Hematopoietic multipotent progenitor cell treated with erythropoietin and hydrocortisone succinate and interleukin-3 and kit ligand, for 15 days (in vitro differentiated cells): ENCODE results near the gene SLC39A5.
"Not testable (repeated sequence)": the region's sequence is repeated elsewhere in the genome, so short reads cannot be mapped to it uniquely, and the experiment has no call there.

Experiments used
- DNase-seq: peaks from one replicate; pipeline ENCODE4 v3.0.0-alpha.2; 2015; ENCODE audit warnings: low spot score

SLC39A5 gene

DNA sequence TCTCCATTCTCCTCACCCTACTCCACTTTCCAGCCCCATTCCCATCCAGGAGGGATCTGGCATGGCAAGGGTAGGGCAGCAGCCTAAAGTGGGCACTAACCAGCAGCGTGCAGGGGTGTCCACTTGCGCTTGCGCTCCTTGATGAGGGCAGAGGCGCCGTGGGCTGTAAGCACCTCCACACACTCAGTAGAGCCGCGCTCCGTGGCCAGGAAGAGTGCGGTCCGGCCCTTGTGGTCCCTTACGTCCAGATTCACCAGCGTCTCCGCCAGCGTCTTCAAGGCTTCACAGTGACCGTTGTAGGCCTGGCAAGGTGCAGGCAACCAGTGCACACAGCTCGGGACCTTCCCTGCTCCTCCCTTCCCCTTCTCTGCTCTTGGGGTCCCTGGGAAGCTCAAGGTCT, 18.1 kb downstream of the SLC39A5 start:
- DNase-seq, result no peak

DNA sequence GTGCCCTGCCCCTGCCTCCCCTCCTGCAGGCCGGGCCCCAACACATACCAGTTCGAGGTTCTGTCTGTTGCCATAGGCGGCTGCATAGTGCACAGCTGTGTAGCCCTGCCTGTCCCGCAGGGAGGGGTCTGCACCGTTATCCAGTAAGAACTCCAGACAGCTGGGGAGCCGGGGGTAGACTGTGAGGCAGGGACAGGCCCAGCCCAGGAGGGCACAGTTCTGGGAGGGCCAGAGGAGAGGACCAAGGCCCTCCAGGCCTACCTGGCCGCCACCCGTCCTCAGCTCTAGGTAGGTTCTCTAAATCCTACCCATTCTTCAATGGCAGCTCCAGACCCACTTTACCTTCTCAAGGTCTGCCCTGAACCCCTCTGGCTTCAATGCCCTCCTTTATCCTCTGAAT, 18.9 kb downstream of the SLC39A5 start:
- no peak for DNase-seq

DNA sequence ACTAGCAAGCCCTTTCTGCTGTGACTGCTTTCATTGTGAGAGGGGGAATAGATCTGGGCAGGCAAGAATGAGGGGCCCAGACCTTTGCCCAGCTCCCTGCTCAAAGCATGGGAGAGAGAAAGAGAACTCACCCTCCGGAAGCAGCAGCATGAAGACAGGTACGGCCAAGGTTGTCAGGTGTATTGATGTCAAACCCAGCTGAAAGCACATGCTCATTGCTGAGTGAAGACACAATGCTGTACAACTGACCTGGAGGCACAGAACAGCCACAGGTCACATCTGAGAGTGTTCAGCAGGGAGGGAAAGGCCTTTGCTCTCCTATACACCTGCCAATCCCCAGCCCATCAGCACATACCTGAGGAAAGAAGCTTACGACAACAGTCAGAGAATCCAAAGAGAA, 22.8 kb downstream of the SLC39A5 start:
- DNase-seq, result no peak

DNA sequence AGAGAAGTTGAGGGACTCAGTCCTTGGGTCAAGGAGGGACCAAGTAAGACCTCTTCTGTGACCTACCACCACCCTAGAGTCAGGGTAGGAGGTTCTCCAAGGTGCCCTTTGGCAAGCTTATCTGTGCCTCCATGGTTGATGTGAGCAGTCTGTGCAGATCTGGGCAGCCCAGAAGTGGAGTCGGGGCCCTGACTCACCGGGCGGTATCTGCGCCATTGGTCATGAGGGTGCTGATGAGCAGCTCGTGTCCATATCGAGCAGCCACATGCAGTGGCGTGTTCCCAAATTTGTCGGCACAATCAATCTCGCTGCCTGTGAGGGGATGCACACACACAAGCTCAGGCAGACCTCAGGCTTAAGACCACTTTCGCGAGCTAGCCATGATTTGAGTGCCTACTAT, 23.2 kb downstream of the SLC39A5 start:
- peak; percentile 79 for DNase-seq

DNA sequence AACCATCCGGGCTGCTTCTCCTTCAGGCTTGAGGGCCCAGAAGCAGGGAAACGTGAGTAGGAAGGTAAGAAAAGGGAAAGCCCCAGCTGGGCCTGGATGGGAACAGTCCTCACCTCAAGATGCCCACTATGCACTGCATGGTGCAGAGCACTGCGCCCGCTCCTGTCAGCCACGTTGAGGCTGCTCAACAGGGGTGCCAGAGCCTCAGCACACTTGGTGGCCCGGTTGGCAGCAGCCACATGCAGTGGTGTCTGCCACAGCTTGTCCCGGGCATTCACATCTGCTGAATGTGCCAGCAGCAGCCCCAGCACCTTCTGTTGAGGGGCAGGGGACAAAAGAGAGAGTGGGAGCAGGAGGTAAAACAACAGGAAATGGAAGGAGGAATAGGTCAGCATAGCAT, 25.8 kb downstream of the SLC39A5 start:
- no peak for DNase-seq

DNA sequence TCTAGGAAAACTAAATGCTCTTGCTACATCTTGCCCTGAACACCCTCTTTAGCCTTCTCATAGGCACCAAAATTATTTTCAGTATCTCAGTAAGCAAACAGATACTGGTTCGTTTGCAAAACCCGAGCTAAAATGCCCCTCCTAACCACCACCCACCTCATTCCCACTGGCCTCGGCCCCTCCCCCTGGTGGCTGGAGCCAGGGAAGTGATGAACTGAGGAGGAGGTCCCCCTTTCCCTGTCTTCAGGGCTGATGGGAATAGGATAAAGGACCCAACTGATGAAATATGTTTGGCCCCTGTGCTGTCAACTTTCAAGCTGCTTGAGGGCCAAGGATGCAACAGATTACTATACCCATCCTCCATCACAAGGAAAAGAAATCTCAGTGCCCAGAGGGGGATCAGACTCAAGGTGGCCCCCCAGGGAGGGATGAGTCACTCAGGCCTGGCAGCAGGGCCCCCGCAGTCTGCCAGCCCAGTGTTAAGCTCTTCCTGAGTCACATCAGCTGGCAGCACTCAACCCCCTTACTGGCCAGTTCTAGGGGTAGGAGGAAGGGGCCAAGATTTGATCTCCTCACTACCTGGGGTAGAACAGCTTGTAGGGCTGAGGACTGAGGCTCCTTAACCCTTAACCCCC, 26.6 kb downstream of the SLC39A5 start:
- peak; percentile 35 for DNase-seq

DNA sequence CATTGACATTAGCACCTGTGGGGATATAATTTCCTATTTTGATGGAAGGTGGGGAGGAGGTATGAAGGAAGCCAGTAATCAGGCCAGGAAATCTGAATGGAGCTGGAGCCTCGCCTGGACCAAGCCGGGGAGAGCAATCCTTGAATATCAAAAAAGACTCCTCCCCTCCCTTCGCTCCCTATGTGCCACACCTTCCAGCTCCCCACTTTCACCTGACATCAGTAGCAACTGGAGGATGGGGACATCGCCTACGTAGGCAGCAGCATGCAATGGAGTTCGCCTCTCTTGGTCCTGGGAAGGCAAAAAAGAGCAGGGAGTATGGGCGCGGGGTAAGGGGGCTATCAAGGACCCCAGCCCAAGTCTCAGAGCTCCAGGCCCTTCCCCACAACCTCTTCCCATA, 27.2 kb downstream of the SLC39A5 start:
- DNase-seq, result no peak

DNA sequence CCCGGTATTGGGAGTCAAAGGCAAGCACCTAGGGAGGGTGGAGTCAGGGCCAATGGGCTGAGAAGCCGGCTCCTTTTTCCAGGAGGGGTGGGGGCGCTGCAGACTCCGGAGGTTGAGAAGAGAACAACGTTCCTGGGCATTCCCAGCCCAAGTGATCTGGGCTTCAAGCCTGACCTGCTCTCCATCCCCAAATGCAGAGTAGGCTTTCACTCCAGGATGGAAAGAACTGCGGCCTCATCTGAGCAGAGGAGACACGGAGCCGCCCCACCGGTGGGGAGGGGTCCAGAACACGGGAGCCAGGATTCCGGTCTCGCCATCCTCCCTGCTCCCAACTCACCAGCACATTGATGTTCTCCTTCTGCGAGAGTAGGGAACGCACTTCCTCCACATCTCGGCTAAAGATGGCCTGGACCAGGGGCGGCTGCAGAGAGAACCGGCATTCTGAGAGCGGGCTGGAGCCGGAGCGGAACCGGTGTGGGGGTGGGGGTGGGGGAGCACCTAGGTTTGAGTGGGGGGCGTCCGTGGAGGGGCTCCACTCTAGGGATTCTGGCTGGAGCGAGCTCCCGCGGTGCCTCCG, 27.7 kb downstream of the SLC39A5 start:
- no peak for DNase-seq

DNA sequence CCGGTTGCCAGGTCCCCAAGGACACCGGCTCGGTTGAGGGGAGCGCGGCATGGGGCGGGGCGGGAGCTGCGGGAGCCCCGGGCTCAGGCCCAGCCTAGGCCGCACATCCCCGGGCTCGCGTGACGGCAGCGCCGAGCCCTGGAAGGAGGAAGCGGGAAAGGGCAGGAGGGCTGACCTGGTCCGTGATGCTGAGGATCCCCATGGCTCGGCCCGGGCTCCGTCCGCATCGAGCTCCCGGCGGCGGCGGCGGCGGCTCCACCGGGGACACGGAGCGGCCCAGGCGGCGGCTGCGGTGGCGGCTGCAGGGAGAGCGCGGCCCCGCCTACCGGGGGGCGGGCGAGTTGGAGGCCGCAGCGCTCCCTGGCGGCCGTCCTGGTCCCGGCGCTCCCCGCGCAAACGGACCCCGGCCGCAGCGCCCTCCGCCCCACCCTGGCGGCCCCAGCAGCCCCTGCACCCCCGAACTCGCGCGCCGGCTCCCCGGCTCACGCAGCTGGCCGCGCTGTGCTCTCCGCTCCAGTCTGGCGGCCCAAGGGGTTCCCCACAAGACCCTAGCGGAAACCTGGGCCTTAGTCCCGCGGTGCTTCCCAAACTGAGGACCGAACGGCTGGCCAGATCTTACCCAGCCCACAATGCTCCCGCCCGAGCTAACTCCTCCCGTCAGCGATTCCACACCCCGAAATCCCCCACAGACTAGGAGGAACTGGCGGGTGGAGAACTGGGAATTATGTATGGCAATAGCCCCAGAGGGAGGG, 28.4 kb downstream of the SLC39A5 start, which contains the start of gene ANKRD52:
ANKRD52 (minus strand) TSS at position 317 of the 752 bp plus-strand sequence; CDS start at position 202, 115 bp downstream.
- DNase-seq, result peak; percentile 87

DNA sequence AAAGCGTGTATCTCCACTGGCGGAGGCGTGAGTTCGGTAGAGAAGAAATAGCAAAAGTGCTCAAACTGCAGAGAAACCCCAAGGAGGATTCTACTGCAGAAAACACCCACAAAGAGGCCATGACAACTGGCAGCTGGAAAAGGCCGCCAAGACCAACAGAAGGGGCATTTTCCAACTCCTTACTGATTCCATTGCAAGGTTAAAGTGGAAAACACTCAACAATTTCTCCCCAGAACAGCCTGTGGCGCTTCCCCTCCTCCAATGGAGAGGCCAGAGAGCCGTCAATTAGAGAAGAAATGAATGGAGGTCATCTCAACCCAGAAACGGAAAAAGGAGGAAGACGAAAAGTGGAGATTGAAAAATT, 29.0 kb downstream of the SLC39A5 start:
- DNase-seq, result no peak

DNA sequence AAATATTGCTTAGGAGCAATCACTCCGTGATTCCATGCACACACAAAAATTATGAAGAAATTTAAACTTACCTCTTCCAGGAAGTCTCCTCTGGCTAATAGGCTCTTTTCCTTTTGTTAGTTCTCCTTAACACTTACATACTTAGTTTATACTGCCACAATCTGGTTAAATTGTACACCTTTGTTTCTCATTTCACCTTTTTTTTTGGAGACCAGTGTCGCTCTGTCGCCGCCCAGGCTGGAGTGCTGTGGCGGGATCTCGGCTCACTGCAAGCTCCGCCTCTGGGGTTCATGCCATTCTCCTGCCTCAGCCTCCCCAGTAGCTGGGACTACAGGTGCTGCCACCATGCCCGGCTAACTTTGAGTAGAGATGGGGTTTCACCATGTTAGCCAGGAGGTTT, 30.5 kb downstream of the SLC39A5 start:
- DNase-seq, result no peak

DNA sequence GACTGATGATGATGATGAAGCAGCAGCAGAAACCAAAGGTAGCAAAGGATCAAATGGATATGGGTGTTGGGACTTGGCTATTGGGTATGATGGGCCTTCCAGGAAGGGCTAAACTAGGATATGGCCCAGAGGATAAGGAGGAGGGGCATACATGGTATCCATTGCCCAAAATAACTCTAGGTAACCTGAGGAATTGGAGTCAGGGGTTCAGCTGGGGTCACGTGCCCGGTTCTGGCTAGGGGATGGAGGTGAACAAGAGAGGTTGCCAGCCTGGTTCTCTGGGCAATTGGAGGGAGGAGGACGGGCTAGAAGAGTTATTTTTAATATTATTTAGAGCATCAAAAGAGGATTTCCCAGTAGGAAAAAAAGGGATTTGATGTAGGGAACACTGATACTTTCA, 31.1 kb downstream of the SLC39A5 start:
- DNase-seq, result no peak

DNA sequence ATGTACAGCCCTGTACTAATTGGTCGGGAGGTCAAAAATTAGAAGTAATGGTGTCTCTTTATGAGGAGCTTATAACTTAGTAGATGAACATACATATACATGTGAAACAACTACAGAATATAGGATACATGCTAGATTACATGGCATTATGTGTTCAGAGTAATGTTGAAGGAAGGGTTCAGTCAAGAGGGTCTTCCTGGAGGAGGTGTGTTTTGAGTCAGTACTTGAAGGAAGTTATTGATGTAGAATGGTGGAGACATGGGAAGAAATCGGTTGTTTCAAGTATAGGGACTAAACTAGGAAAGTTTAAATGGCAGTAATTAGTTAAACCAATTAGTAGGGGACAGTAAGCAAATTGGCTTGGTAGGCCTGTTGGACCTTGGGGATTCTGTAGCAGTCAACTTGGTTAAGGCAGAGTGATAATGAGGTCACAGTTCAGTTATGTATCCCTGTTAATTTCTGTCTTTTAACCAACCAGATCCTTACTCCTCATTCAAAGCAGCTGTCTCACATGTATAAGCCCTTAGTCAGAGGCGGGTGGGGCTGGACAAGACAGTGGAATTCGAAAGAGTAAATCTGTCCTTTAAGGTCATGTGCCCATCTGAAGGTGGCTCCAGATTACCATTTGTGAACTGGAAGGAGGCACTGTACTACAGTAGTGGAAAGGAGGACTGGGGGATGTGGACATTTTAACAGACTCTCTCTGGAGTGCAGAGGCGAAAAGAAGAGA, 31.8 kb downstream of the SLC39A5 start:
- no peak for DNase-seq

DNA sequence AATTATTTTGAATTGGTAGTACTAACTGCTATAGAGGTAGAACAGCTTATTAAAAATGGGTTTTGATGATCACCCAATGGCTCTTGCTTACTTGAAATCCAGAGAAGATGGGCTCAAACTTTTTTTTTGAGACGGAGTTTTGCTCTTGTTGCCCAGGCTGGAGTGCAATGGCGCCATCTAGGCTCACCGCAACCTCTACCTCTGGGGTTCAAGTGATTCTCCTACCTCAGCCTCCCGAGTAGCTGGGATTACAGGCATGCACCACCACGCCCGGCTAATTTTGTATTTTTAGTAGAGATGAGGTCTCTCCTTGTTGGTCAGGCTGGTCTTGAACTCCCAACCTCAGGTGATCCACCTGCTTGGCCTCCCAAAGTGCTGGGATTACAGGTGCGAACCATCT, 33.1 kb downstream of the SLC39A5 start:
- DNase-seq, result not testable (repeated sequence)

DNA sequence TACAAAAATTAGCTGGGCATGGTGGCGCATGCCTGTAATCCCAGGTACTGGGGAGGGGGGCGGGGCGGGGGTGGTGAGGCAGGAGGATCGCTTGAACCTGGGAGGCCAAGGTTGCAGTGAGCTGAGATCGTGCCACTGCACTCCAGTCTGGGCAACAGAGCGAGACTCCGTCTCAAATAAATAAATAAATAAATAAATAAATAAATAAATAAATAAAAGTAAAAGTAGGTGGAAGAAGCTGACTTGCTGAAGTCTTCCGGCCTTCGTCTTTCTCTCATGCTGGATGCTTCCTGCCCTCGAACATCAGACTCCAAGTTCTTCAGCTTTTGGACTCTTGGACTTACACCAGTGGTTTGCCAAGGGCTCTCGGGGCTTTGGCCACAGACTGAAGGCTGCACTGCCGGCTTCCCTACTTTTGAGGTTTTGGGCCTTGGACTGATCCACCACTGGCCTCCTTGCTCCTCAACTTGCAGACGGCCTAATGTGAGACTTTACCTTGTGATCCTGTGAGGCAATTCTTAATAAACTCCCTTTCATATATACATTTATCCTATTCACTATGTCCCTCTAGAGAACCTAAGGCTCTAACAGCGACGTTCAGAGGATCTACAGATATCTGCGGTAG, 36.3 kb downstream of the SLC39A5 start:
- DNase-seq, result not testable (repeated sequence)

DNA sequence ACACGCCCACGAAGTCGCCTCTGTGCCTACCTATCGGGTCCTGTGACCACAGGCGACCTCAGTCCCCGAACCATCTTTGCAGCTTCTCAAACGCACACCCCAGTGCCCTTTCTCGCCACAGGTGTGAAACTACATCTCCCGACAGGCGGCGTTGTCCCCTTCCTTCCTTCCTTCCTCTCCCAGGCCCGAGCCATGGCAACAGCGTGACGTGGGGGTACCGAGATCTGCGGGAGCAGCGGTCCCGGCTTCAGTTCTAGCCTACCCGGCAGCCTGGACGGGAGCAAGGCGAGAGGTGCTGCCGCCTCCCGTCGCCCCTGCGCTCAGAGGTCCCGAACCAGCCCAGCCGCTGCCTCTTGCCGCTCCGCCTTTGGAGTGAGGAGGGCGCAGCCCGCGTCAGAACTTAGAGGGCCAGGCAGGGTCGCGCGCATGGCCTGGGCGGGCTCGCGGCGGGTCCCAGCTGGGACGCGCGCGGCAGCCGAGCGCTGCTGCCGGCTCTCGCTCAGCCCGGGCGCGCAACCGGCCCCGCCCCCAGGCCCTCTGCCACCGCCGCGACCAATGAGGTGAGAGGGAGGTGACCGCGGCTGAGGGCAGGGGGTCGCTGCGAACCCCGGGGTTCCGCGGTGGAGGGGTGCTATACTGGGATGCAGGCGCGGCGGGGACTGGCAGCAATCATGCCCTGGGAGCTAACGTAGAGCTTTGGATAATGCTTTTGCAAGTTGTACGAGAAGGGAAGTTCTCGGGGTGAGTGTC, 37.0 kb downstream of the SLC39A5 start, which contains the start of gene COQ10A:
COQ10A (plus strand) TSS at position 250 of the 750 bp plus-strand sequence; CDS start at position 427, 177 bp downstream.
- DNase-seq, result peak; percentile 80

DNA sequence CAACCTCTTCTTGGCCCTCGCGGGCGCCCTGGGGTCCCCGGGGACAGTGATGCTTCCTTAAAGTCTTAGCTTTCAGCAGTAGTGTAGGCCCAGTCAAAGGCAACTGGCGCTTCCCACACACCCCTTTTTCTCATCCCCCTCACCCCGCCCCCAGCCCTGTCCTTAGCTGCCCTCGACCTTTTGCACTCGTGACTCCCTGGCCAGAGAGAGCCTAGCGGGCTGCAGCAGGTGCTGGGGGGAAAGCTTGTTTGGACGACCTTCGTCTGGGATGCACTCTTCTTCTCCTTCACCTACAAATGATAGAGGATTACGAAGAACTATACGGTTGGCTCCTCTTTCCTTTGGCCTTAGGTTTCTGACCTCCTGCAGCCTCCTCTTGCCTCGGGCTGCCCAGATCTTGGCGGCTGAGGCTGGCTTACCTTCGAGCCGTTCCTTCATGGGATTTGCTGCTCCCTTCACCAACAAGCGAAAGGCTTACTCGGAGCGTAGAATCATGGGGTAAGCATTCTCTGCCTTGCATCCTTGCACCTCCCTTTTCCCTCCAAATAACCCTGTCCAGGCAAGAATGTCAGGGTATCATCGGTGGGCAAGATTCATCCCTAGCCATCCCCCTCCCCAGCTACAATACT, 37.7 kb downstream of the SLC39A5 start:
- DNase-seq, result no peak

DNA sequence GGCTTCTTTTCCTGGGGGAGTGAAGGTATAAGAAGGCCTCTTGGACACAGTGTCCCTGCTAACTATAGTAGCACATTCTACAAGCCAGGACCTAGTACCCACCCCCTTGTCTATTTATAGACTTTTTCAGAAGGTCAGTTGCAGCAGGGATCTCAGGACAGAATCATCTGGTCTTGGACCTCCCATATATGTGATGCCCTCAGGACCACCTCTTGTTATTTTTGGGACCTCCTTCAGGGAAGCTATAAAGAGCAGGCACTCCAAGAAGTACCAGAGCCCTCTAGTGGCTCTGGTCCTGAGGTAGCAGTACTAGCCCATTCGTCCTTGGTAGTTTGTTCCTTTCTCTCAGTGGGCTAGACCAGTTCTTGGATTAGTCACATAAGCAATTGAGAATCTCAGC, 41.2 kb downstream of the SLC39A5 start:
- DNase-seq, result no peak

DNA sequence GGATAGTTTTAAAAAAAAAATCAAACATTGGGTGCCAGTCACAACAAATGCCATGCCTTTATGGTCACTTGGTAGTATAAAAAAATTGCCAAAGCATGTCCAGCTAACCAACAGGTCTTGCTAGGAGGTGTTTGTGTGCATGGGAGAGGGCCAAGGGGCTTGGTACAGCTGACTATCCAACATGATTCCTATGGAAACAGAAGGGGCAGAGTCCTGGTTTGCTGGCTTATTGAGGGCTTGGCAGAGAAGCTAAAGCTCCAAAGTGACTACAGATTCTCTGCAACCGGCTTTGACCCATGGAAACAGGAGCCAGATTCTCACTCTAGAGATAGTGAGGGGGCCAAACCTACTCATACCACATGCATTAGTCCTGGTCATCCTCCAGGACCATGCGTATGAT, 42.6 kb downstream of the SLC39A5 start:
- not testable (repeated sequence) for DNase-seq

DNA sequence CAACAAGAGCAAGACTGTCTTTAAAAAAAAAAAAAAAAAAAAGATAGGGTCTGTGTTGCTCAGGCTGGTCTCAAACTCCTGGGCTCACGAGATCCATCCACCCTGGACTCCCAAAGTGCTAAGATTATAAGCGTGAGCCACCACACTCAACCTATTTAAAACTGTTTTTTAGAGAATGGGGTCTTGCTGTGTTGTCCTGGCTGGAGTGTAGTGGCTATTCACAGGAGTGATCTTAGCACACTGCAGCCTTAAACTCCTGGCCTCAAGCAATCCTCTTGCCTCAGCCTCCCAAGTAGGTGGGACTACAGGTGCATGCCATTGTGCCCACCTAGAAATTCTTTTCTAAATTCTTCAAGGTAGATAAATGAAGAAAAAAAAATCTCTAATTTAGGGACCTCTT, 44.4 kb downstream of the SLC39A5 start:
- no peak for DNase-seq

DNA sequence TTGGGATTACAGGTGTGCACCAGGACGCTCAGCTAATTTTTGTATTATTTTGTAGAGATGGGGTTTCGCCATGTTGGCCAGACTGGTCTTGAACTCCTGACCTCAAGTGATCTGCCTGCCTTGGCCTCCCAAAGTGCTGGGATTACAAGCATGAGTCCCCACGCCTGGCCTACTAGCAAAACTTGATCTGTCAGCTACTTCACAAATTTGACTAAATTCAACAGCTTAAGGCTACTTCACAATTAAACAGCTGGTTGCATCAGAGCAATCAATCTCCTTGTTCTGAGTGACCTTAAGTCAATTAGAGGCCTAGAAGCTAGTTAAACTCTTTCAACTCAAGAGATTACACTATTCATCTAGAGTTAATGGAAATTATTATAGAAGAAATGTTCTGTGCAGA, 49.1 kb downstream of the SLC39A5 start:
- DNase-seq, result no peak
